Measurements from ENCODE around the gene PRR14L.

PRR14L gene

GRCh38 chr22:31754813-31755212, 4.9 kb upstream of the PRR14L start:
- no peaks in the 10 kb centered on the region; the same call in 1 of the 2 replicates for H3K27me3 ChIP-seq (ENCODE audit: control insufficient read depth, insufficient read depth, low read length)
- no peaks in the 10 kb centered on the region for H3K36me3 ChIP-seq (ENCODE audit: control insufficient read depth, insufficient read depth, low read length)
- H3K27ac ChIP-seq (ENCODE audit: low read length): no peak overlapping the region
- H3K4me1 ChIP-seq (ENCODE audit: control insufficient read depth, insufficient read depth, low read length): peaks cover 2% of the 10 kb centered on the region; the same call in 1 of the 2 replicates
- H3K9me3 ChIP-seq (ENCODE audit: control insufficient read depth, insufficient read depth, low read length): no peaks in the 10 kb centered on the region
- no peak for DNase-seq (ENCODE audit: low read depth, low spot score)
- no peak overlapping the region; the same call in 1 of the 2 replicates for H3K4me3 ChIP-seq (ENCODE audit: low read length)
- no CpG with 5 or more reads among the region's 6 CpGs for WGBS (ENCODE audit: insufficient coverage, insufficient read length)

- no CpG with 5 or more reads among the region's 65 CpGs for WGBS (ENCODE audit: insufficient coverage, insufficient read length)
Measured at GRCh38 chr22:31753634-31754501, 3.9 kb upstream of the PRR14L start, which contains the start of gene DEPDC5. TSS of gene DEPDC5 (plus strand) at chr22:31754019. CDS start at chr22:31754922, 903 bp downstream.

DNA sequence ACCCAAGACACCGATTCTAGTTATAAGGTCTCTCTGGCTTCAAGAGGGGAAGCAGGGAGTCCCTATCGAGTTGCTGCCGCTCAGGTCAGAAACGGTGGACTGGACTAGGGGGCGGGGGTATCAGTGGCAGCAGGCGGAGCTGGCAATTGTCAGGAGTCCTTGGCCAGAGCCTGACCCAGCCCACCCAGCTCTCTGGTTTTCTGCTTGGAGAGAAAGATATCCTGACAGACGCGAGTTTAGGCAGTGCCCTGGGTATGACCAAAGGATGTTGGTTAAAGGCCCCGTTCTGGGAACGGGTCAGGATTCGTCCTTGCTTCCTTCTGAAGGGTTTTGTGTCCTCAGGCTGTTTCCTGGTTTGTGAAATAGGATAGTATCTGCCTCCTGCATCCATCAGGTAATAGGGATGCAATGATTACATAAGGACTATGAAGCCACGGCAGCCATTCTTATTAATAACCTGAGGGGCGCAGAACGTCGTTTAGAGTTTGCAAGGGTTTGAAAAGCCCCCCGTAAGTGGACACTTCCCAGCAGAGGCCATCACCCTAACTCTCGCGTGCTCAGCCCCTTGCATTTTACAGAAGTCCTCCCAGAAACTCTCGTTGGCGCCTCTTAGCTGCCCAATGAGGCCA, 3.2 kb upstream of the PRR14L start:
- H3K27me3 ChIP-seq (ENCODE audit: control insufficient read depth, insufficient read depth, low read length): no peaks in the 10 kb centered on the region; the same call in 1 of the 2 replicates
- no peak overlapping the region for H3K27ac ChIP-seq (ENCODE audit: low read length)
- WGBS (ENCODE audit: insufficient coverage, insufficient read length): no CpG with 5 or more reads among the region's 20 CpGs
- H3K36me3 ChIP-seq (ENCODE audit: control insufficient read depth, insufficient read depth, low read length): no peaks in the 10 kb centered on the region
- H3K4me3 ChIP-seq (ENCODE audit: low read length): peak overlapping the region; percentile 76; the same call in 1 of the 2 replicates
- DNase-seq (ENCODE audit: low read depth, low spot score): no peak
- peaks cover 2% of the 10 kb centered on the region; the same call in 1 of the 2 replicates for H3K4me1 ChIP-seq (ENCODE audit: control insufficient read depth, insufficient read depth, low read length)
- no peaks in the 10 kb centered on the region for H3K9me3 ChIP-seq (ENCODE audit: control insufficient read depth, insufficient read depth, low read length)

More at GRCh38 chr22:31753634-31754501, 3.9 kb upstream of the PRR14L start, which contains the start of gene DEPDC5:
- Histone ChIP-seq H3K9me3 (ENCODE audit: control insufficient read depth, insufficient read depth, low read length) (no peaks in the 10 kb centered on the region), H3K36me3 (ENCODE audit: control insufficient read depth, insufficient read depth, low read length) (no peaks in the 10 kb centered on the region), H3K4me3 (ENCODE audit: low read length) (peak within 1 kb of the TSS; percentile 76), H3K27me3 (ENCODE audit: control insufficient read depth, insufficient read depth, low read length) (no peaks in the 10 kb centered on the region; the same call in 1 of the 2 replicates), H3K4me1 (ENCODE audit: control insufficient read depth, insufficient read depth, low read length) (peaks cover 2% of the 10 kb centered on the region; the same call in 1 of the 2 replicates), H3K27ac (ENCODE audit: low read length) (no peak within 1 kb of the TSS)
- peak; percentile 86 for DNase-seq (ENCODE audit: low read depth, low spot score)

DNA sequence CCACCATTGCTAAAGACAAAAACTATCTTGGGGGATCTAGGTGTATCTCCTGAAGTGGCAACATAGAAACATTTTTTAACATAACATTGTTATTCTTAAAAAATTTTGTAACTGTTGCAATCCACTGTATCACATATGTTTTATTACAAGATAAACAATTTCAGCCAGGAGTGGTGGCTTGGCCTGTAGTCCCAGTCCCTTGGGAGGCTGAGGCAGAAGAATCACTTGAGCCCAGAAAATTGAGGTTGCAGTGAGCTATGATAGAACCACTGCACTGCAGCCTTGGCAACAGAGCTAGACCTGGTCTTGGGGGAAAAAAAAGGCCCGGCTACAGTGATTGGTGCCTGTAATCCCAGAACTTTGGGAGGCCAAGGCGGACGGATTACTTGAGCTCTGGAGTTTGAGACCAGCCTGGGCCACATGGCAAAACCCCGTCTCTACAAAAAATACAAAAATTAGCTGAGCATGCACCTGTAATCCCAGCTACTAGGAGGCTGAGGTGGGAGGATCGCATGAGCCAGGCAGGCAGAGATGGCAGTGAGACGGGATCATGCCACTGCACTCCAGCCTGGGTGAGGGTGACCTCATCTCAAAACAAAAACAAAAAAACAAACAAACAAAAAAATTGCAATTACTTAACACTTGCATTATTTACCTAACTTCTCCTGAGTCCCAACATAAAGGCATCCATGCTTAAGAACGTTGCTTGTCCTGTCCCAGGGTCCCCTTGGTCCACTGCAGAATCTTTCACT, 2.3 kb upstream of the PRR14L start:
- DNase-seq (ENCODE audit: low read depth, low spot score): no peak
- Histone ChIP-seq H3K27me3 (ENCODE audit: control insufficient read depth, insufficient read depth, low read length) (no peaks in the 10 kb centered on the region; the same call in 1 of the 2 replicates), H3K27ac (ENCODE audit: low read length) (no peak overlapping the region), H3K9me3 (ENCODE audit: control insufficient read depth, insufficient read depth, low read length) (no peaks in the 10 kb centered on the region), H3K4me3 (ENCODE audit: low read length) (no peak overlapping the region), H3K4me1 (ENCODE audit: control insufficient read depth, insufficient read depth, low read length) (peaks cover 2% of the 10 kb centered on the region; the same call in 1 of the 2 replicates), H3K36me3 (ENCODE audit: control insufficient read depth, insufficient read depth, low read length) (no peaks in the 10 kb centered on the region)
- no CpG with 5 or more reads among the region's 7 CpGs for whole genome bisulfite sequencing (ENCODE audit: insufficient coverage, insufficient read length)

GRCh38 chr22:31750365-31751284, 693 bp upstream of the PRR14L start:
- WGBS (ENCODE audit: insufficient coverage, insufficient read length): no CpG with 5 or more reads among the region's 16 CpGs
- no peak overlapping the region for H3K27ac ChIP-seq (ENCODE audit: low read length)

GRCh38 chr22:31748490-31748889, 1.4 kb downstream of the PRR14L start:
- Histone ChIP-seq H3K4me3 (ENCODE audit: low read length) (peak overlapping the region; percentile 13; the same call in 1 of the 2 replicates), H3K36me3 (ENCODE audit: control insufficient read depth, insufficient read depth, low read length) (no peaks in the 10 kb centered on the region), H3K9me3 (ENCODE audit: control insufficient read depth, insufficient read depth, low read length) (no peaks in the 10 kb centered on the region), H3K27ac (ENCODE audit: low read length) (no peak overlapping the region), H3K4me1 (ENCODE audit: control insufficient read depth, insufficient read depth, low read length) (no peaks in the 10 kb centered on the region), H3K27me3 (ENCODE audit: control insufficient read depth, insufficient read depth, low read length) (no peaks in the 10 kb centered on the region)
- no CpG with 5 or more reads among the region's 2 CpGs for WGBS (ENCODE audit: insufficient coverage, insufficient read length)
- no peak for DNase-seq (ENCODE audit: low read depth, low spot score)

More at GRCh38 chr22:31750365-31751284, 693 bp upstream of the PRR14L start:
- Histone ChIP-seq H3K36me3 (ENCODE audit: control insufficient read depth, insufficient read depth, low read length) (no peaks in the 10 kb centered on the region), H3K27me3 (ENCODE audit: control insufficient read depth, insufficient read depth, low read length) (no peaks in the 10 kb centered on the region), H3K9me3 (ENCODE audit: control insufficient read depth, insufficient read depth, low read length) (no peaks in the 10 kb centered on the region), H3K4me3 (ENCODE audit: low read length) (no peak overlapping the region; the same call in 1 of the 2 replicates), H3K4me1 (ENCODE audit: control insufficient read depth, insufficient read depth, low read length) (peaks cover 2% of the 10 kb centered on the region; the same call in 1 of the 2 replicates)
- no peak for DNase-seq (ENCODE audit: low read depth, low spot score)

DNA sequence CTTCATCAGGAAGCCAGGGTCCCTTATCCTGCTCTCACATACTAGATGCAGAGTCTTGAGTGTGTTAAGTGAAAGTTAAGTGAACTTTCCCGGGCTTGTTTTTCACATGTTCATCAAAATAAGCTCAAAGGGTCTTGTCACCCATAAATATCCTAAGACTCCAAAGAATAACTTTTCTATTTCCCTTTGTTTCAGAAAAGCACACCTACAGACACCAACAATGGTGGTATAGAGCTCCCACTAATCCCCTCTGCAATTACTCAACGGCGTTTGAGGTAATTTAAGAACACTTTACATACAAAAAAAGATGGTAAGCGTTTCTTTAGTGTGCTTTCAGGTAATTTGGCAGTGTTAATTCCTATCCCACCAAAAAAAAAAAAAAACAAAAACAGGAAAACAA, 2.5 kb downstream of the PRR14L start:
- H3K27me3 ChIP-seq (ENCODE audit: control insufficient read depth, insufficient read depth, low read length): no peaks in the 10 kb centered on the region
- H3K27ac ChIP-seq (ENCODE audit: low read length): no peak overlapping the region
- no peak for DNase-seq (ENCODE audit: low read depth, low spot score)
- no peaks in the 10 kb centered on the region for H3K36me3 ChIP-seq (ENCODE audit: control insufficient read depth, insufficient read depth, low read length)
- H3K4me1 ChIP-seq (ENCODE audit: control insufficient read depth, insufficient read depth, low read length): no peaks in the 10 kb centered on the region
- no peaks in the 10 kb centered on the region for H3K9me3 ChIP-seq (ENCODE audit: control insufficient read depth, insufficient read depth, low read length)
- WGBS (ENCODE audit: insufficient coverage, insufficient read length): no CpG with 5 or more reads among the region's 4 CpGs
- H3K4me3 ChIP-seq (ENCODE audit: low read length): no peak overlapping the region

DNA sequence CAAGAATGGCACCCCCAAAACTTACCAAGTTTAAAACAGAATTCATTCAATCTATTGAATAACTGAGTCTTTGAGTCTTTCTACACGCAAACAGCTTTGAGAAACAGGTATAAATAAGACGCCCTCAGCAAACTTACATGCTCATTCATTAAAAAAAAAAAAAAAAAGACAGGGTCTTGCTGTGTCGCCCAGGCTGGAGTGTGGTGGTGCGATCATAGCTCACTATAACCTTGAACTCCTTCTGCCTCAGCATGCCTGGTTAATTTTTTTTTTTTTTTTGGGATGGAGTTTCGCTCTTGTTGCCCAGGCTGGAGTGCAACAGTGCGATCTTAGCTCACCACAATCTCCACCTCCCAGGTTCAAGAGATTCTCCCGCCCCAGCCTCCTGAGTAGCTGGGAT, 6.1 kb downstream of the PRR14L start:
- no peaks in the 10 kb centered on the region; the same call in 1 of the 2 replicates for H3K36me3 ChIP-seq (ENCODE audit: control insufficient read depth, insufficient read depth, low read length)
- H3K4me3 ChIP-seq (ENCODE audit: low read length): no peak overlapping the region
- no CpG with 5 or more reads among the region's 7 CpGs for WGBS (ENCODE audit: insufficient coverage, insufficient read length)
- no peak overlapping the region for H3K27ac ChIP-seq (ENCODE audit: low read length)
- H3K9me3 ChIP-seq (ENCODE audit: control insufficient read depth, insufficient read depth, low read length): no peaks in the 10 kb centered on the region
- no peaks in the 10 kb centered on the region for H3K4me1 ChIP-seq (ENCODE audit: control insufficient read depth, insufficient read depth, low read length)
- DNase-seq (ENCODE audit: low read depth, low spot score): no peak
- no peaks in the 10 kb centered on the region; the same call in 1 of the 2 replicates for H3K27me3 ChIP-seq (ENCODE audit: control insufficient read depth, insufficient read depth, low read length)

GRCh38 chr22:31742682-31743081, 7.2 kb downstream of the PRR14L start:
- WGBS (ENCODE audit: insufficient coverage, insufficient read length): no CpG with 5 or more reads among the region's 2 CpGs
- no peaks in the 10 kb centered on the region; the same call in 1 of the 2 replicates for H3K36me3 ChIP-seq (ENCODE audit: control insufficient read depth, insufficient read depth, low read length)
- DNase-seq (ENCODE audit: low read depth, low spot score): no peak

More at GRCh38 chr22:31742682-31743081, 7.2 kb downstream of the PRR14L start:
- Histone ChIP-seq H3K9me3 (ENCODE audit: control insufficient read depth, insufficient read depth, low read length) (no peaks in the 10 kb centered on the region), H3K4me1 (ENCODE audit: control insufficient read depth, insufficient read depth, low read length) (no peaks in the 10 kb centered on the region), H3K4me3 (ENCODE audit: low read length) (no peak overlapping the region), H3K27ac (ENCODE audit: low read length) (no peak overlapping the region), H3K27me3 (ENCODE audit: control insufficient read depth, insufficient read depth, low read length) (no peaks in the 10 kb centered on the region; the same call in 1 of the 2 replicates)

Data from iPS DF 6.9 (cell line).